Measurements from ENCODE around the gene SLC10A6. TPM values are rescaled to one million over a fixed set of nuclear protein-coding genes. Genes with fewer than 3 reads are reported as not detected.

SLC10A6 gene
- total RNA-seq, 2 donors from 2014 or later: 0.43 to 0.53 TPM

DNA sequence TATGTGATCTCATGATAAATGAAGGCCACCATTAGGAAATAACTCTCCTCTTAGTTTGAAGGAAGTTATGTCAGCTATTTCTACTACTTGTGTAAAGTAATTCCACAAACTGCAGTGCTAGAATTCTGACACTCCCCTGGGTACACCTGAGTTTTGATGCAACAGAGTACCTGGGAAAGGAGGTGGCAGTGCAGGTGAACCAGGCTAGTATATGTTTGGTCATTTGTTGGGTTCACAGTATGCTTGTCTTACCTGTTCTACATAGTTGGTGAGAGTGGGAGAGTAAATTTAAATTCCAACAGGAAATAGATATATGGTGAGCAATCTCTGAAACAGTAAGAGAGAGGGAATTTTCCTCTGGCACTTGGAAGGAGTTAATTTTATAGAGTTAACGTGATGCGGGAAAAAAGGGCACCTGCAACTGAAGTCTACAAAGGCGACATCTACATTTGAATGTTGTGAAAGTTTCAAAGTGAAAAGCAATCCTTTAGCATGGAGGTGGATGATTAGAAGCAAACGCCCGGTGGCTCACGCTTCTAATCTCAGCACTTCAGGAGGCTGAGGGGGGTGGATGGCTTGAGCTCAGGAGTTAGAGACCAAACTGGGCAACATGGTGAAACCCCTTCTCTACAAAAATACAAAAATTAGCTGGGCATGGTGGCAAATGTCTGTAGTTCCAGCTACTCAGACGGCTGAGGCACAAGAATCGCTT lies 8.3 kb upstream of the SLC10A6 start:
- DNase-seq (no peak), ATAC-seq (no peak)
- intact Hi-C loops (cut with DNase I, micrococcal nuclease): no loop called here

DNA sequence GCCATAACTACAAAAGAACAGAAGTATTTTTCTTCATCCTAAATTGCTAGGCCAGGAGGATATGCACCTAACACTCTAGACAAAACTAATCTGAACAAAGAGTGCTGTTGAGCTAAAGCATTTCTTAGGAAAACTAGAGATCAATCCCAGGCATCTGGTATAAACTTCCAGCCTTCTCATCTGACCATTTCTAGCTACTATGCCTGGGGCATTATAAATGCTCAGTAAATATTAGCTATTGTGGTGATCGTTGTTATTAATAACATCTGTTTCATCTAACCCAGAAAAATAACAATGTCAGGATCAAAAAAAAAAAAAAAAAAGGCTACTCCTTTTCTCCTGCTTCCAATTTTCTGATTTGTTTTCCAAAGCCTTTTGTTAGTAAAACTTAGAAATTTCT lies 7.7 kb upstream of the SLC10A6 start:
- intact Hi-C loops (cut with DNase I, micrococcal nuclease): no loop called here
- DNase-seq: no peak
- no peak for ATAC-seq

DNA sequence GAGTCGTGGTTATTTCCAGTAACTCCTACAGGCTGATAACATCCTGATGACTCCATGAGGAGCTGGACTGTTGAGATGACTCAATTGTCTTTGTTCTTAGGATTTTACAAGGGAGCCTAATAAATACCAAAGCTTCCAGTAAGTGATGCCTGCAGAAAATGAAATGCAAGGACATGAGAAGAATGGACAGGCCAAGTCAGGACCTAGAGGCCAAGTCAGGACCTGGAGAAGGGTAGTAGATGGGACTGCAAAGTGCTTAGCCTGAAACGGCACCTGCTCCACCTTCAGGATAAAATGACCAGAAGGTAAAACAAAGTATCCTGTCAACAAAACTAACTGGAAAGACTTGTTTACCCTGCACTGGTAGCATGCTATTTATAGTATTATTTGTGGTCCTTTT lies 6.4 kb upstream of the SLC10A6 start:
- DNase-seq (no peak), ATAC-seq (no peak)

DNA sequence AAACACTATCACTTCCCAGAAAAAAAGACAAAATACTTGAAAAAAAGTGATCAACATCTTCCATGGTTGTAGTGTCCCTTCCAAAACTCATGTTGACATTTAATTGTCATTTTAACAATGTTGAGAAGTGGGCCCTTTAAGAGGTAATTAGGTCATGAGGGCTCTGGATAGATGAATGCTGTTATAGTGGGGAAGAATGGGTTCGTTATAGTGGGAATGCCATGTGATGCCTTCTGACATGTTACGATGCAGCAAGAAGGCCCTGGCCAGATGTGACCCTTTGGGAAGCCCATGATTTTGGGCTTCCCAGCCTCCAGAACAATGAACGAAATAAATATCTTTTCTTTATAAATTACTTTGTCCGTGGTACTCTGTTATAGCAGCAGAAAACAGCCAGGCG lies 4.0 kb upstream of the SLC10A6 start:
- ATAC-seq: no peak
- DNase-seq: no peak
- intact Hi-C loops (cut with DNase I, micrococcal nuclease): no loop called here

More for the DNA sequence above, 6.4 kb upstream of the SLC10A6 start:
- intact Hi-C loops (cut with DNase I, micrococcal nuclease): no loop called here

DNA sequence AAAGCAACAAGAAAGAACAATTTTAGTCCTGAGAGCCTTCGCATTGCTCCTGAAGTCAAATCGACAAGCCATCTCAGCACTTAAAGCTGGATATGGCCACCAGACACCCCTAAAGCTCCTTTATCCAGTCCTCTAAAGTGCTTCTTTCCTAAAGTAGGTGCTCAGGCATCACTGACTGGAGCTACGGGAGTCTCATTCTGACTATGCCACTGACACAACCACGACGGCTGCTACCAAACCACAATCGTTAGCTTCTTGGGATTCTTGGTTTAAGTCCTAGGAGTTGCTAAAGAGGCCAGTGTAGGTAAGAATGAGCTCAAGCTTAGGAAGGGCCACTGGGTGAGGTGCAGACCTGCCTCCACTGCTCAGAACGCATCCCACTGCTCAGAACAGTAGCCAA lies 1.0 kb downstream of the SLC10A6 start:
- DNase-seq (no peak), ATAC-seq (no peak)
- intact Hi-C loops (cut with DNase I, micrococcal nuclease): no loop called here

DNA sequence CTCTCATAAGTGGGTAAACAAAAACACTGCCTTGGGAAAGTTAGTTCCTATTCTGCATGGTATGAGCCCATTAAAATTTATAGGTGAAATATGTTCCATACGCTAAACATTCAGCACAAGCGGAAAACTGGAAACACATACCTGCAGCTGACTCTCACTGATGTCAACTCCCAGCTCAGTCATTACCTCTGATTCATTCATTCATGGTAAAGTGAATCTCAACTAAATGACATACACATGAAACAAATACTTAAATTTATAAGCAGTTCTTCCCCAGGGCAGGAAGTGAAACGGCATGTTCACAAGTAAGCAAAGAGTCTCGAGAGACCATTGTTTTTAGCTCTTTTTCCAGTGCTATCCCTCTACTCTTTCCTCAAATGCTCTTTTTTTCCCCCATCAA lies 1.6 kb downstream of the SLC10A6 start:
- ATAC-seq: no peak
- intact Hi-C loops (cut with DNase I, micrococcal nuclease): no loop called here

DNA sequence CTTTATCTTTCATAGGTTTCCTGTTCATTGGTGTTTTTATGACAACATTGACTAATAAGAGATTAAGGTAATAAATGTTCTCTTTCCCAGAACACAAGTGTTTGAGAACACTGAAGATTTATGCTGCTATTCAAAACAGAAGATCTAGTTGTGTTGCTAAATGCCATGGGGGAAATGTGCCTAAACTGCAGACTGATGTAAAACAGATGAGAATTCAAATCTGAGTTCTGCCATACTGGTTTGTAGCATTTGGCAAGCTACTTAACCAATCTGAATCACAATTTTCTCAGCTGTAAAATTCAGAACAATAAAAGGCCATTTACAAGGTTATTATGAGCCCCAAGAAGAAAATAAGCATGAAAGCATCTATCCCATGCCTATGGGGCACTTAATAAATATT lies 2.3 kb downstream of the SLC10A6 start:
- ATAC-seq (no peak), DNase-seq (no peak)
- intact Hi-C loops (cut with DNase I, micrococcal nuclease): no loop called here

More for the DNA sequence above, 1.6 kb downstream of the SLC10A6 start:
- DNase-seq: no peak

DNA sequence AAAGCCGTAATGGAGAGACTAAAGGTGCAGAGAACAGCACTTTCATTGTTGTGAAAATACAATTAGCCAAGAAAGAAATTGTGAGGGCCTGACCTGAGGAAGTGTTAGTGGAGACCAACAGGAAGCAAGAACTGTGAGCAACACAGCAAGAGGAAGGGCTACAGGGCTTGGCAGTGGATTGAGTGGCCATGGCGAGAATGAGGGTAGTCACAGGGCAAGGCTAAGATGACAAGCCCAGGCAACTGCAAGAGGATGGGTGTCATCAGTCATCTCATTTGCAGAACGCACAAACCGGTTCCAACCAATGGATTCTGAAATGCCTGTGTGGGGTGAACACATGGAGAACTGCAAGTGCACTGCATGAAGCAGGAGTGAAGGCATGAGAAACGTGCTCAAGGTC lies 3.6 kb downstream of the SLC10A6 start:
- DNase-seq: no peak
- no peak for ATAC-seq
- intact Hi-C loops (cut with DNase I, micrococcal nuclease): no loop called here

DNA sequence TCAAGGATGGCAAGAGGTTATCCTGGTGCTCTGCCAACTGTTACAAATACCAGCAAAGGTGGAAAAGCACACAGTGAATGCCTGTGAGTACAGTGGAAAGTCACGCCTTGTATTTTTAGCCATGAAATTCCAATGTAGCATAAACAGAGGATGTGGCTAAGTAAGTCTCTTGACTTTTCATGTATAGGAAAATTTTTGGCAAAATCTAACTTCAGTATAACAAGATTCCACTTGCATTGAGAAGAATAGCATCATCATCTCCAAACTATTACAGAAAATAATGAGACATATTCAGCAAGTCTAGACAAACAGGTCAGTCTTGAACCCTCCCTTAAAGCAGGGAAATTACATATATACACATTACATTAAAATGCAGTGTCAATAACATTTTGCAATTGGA lies 7.9 kb downstream of the SLC10A6 start:
- ATAC-seq: no peak
- DNase-seq: no peak
- intact Hi-C loops (cut with DNase I, micrococcal nuclease): no loop called here

DNA sequence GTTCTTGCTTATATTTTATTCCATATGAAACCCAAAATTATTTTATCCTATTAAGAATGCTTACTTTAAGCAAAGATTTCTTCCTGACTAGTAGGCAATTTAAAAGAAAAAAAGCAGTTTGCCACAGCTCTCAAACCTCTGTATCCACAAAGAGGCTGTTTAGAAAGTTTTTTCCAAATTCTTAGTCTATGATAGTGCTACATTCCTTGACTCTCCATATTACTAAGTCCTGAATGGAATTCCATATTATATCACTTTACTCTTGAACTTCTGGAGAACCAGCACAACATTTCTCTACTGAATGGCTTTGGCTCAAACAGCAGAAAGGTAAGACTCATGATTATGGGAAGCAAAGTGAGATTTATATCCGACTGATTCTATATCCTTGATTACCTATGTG lies 8.3 kb downstream of the SLC10A6 start:
- ATAC-seq: no peak
- no peak for DNase-seq
- intact Hi-C loops (cut with DNase I, micrococcal nuclease): no loop called here

DNA sequence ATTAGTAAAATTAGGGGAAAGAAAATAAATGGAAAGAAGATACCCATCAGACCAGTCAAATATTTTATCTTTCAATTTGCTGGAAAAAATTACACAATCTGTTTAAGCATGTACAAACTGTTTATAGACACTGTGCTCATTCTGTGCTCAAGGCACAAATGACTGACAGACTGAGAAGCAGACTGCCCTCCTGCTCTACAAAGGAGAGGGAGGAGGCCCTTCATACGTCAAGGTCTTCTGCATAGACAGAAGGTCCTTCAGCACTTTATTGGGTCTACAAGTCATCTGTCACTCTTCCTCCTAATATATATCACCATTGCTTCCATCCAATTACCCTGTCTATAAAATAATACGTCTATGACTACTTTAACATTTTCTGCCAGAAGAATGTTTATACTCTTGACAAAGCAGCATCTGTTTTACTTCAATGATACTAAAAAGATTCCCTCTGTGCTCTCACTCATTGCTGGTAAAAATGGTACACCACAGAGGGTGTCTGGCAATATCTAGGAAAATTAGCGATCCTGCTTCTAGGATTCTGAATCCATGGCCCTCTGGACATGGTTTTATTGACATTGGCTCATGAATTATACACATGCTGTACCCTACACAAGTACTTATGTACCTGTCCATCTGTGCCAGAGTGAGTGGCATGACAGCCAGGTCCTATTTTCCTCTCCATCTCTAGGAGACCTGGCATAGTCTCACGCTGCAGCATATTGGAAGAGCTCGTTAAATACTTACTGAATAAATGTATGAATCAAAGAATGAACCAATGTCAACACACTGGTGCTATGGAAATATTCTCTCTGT lies 11.3 kb downstream of the SLC10A6 start:
- intact Hi-C loops (cut with DNase I, micrococcal nuclease): no loop called here
- no peak for DNase-seq
- ATAC-seq: no peak

DNA sequence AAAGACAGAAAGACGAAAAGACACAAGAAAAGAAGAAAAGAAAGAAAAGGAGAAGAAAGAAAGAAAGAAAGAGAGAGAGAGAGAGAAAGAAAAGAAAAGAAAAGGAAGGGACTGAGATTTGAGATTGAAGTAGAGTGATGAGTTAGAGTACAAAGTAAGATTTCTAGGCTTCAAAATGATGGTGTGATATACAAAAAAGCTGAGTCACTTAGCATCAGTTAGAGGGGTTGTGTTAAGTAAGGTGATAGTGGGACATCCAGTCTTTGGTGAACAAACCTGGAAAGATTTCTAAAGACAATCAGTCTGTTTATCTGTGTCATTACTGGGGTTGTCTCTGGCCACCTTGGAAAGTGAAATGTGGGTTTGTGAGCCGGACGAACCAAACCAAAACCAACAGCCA lies 13.5 kb downstream of the SLC10A6 start:
- intact Hi-C loops (cut with DNase I, micrococcal nuclease): no loop called here
- DNase-seq: no peak
- ATAC-seq: no peak

DNA sequence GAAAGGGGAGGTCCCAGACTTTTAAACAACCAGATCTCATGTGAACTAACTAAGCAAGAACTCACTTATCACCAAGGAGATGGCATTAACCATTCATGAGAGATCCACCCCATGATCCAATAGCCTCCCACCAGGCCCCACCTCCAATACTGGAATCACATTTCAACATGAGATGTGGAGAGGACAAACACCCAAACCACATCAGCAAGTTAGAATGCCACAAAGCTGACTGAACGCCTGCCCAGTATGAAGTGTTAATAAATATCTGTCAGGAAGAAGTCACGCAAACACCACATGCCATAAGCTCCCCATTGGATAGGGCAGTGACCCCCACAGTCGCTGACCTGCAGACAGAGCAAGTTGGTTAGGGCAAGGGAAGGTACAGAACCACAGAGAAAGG lies 14.3 kb downstream of the SLC10A6 start:
- ATAC-seq (no peak), DNase-seq (no peak)
- intact Hi-C loops (cut with DNase I, micrococcal nuclease): no loop called here

DNA sequence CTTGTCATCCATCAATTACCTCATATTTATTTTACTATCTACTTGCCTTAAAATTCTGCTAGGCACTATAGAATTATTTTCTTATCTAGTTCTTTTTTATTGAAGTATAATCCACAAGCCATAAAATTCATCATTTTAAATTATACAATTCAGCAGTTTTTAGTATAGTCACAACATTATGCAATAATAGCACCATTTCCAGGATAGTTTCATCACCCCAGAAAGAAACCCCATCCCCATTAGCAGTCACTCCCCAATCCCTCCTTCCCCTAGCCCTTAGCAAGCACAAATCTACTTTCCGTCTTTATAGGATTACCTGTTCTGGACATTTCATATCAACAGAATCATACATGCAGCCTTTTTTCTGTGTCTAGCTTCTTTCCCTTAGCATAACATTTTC lies 15.6 kb downstream of the SLC10A6 start:
- intact Hi-C loops (cut with DNase I, micrococcal nuclease): no loop called here
- DNase-seq (no peak), ATAC-seq (no peak)

DNA sequence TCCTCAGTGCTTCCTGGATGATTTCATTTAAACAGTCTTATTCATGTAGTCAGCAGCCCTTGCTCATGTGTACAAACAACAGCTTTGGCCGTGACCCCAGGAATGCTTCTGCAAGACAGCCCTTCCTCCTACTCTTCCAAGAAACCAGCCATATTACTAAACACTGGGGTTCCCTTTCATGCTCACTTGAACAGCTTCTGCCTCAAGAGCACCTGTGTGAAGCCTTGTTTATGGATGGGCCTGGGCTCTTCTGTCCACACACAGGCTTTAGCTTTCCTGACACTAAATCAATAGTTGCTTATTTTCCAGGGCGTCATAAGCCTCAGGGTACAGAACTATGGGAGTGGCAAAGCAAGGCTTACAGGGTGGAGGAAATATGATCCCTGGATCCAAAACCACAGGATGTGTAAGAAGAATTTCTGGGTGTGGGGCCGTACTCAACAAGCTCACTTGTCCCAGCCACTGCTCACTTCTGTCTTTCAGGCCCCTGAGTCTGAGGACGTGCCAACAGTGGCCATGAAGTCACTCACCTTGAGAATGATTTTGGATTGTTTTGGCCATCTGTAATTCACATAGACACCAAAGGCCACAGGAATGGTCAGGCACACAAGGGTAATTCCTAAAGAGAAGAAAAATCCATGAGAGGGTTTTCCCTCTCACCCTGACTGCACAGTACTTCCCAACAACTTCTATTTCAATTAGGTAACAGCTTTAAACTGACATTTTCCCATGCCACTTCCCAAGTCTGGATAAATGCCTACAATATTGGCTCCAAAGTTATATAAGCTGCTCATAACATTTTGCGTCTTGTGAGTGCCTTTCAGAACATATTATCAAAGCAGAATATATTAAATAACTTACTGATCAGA lies 17.7 kb downstream of the SLC10A6 start:
- no peak for DNase-seq
- intact Hi-C loops (cut with DNase I, micrococcal nuclease): no loop called here
- no peak for ATAC-seq

DNA sequence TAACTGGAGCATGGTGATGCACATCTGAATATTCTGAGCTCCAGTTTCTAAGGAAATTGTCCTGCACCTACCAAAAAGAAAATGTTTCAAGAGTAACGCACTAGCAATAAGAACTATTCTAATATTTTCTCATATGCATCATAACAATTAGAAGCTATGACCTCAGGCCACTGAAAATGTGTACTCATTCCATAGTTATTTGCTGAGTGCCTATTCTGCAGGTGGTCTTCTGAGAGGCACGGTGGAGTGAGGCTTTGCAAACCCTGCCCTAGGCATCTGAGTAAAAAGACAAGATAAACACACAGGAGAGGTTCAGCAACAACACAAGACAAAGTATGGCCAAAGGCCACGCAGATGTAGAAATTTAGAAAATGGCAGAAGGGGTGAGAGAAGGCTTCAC lies 23.7 kb downstream of the SLC10A6 start:
- ATAC-seq: no peak
- intact Hi-C loops (cut with DNase I, micrococcal nuclease): no loop called here
- no peak for DNase-seq

DNA sequence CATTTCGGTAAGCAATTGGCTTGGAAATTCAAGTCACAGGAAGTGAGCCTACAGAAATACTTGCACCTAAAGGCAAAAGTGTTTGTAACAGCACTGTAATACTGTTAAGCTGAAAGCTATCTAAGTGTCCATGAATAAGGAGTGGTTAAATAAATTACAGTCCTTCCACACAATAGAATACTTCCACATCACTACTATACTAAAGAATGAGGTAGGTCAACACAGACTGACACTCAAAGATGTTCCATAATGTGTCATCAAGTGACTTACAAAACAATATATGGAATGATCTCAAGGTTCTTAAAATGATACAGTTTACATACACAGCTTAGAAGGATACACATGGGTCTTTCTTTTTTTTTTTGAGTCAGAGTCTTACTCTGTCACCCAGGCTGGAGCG lies 27.0 kb downstream of the SLC10A6 start:
- ATAC-seq: no peak
- DNase-seq: no peak
- intact Hi-C loops (cut with DNase I, micrococcal nuclease): no loop called here

DNA sequence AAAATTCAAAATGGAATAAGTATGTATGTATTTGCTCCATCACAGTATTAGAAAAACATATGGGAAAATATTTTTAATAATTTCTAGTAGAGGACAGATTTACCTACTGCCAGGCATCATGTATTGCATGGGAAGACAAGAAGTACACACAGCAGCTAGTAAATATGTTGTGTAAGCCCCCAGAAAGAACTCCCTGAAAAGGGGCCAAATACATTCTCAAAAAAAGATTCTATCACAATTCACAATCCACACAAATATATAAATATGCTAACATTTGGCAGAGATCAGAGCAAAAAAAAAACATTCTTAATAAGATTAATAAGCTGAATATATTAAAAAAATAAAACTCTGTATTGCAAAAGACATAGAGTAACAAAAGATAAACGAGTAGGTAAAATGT lies 28.0 kb downstream of the SLC10A6 start:
- no peak for ATAC-seq
- intact Hi-C loops (cut with DNase I, micrococcal nuclease): no loop called here
- no peak for DNase-seq

DNA sequence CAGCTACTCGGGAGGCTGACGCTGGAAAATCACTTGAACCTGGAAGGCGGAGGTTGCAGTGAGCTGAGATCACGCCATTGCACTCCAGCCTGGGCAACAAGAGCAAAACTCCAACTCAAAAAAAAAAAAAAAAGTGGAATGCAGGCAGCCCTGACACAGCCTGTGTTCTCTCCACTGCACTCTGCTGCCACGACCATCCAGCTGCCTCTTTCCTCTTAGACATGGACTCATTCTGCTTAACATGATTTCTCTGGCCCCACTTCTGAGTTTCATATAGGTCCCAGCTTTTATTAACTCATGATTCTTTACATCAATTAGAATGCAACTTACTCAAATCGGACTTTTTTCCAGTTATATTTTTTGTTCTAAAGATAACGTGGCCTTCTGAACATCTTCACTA lies 29.6 kb downstream of the SLC10A6 start:
- intact Hi-C loops (cut with DNase I, micrococcal nuclease): no loop called here
- DNase-seq (no peak), ATAC-seq (no peak)

DNA sequence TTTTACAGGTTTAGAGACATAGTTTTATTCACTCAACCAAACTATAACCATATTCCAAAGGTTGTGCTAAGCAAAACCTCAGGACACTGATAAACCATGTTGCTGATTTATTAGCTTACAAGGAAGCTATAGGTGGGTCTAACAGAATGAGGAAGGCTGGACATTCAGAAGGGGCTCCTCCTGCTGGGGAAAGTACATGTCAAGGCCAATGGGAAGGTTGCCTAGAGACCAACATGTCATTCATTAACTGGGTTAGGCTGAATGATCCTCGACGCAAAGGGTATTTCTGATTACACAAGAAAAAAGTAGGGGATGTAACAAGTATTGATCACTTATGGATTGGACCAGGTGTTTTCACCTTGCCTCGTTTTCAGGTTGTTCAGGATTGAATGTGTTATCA lies 30.3 kb downstream of the SLC10A6 start:
- intact Hi-C loops (cut with DNase I, micrococcal nuclease): no loop called here
- DNase-seq (no peak), ATAC-seq (no peak)
